Activated naive CD8-positive, alpha-beta T cell treated with anti-CD3 and anti-CD28 coated beads, Interleukin-2, amount 10 ng/mL, durations not matched to agents 7 days and 5 days (primary cell): Measurements from ENCODE around the gene SPOP. TPM values are rescaled to one million over a fixed set of nuclear protein-coding genes. Genes with fewer than 3 reads are reported as not detected.
"Not testable (repeated sequence)": the region's sequence is repeated elsewhere in the genome, so short reads cannot be mapped to it uniquely, and the experiment has no call there.

Experiments
- ATAC-seq: fragments of 150-1000 bp; cut with Tn5 transposase; one replicate; pipeline ENCODE4 v1.10.0; 2021; ENCODE audit warnings: low read depth, moderate library complexity
- POLR2A ChIA-PET: fragments of 350-600 bp; sonication (Branson Sonifier 250); formaldehyde crosslinking; loops from one replicate; lab custom pipeline; 2021; ENCODE audit warnings: antibody characterized with exemption; lab: Charles Lee
- DNase-seq: peaks from one replicate; pipeline ENCODE4 v3.0.0; 2021
- H3K27ac Mint-ChIP-seq: one replicate; pipeline ENCODE4 v1.8.0; 2022; ENCODE audit warnings: mild to moderate bottlenecking, mixed read lengths
- H3K27me3 Mint-ChIP-seq: one replicate; pipeline ENCODE4 v1.8.0; 2022; ENCODE audit warnings: mild to moderate bottlenecking, moderate library complexity, mixed read lengths
- H3K36me3 Mint-ChIP-seq: one replicate; pipeline ENCODE4 v1.8.0; 2021; ENCODE audit warnings: mild to moderate bottlenecking, mixed read lengths
- H3K4me1 Mint-ChIP-seq: one replicate; pipeline ENCODE4 v1.8.0; 2021; ENCODE audit warnings: mixed read lengths
- H3K4me3 Mint-ChIP-seq: one replicate; pipeline ENCODE4 v1.8.0; 2022; ENCODE audit warnings: mild to moderate bottlenecking, moderate library complexity, mixed read lengths
- H3K9me3 Mint-ChIP-seq: one replicate; pipeline ENCODE4 v1.8.0; 2021; ENCODE audit warnings: mixed read lengths
- total RNA-seq, 2 experiments: library from RNA; stranded (reverse); gene quantifications; one replicate each; pipeline ENCODE4 v1.2.3, GENCODE V29; 2021

Gene SPOP
- total RNA-seq, 2 experiments from 2014 or later = 49.6 to 60.6 TPM

- no peak for DNase-seq
- no peaks in the 10 kb centered on the region for H3K36me3 Mint-ChIP-seq
- H3K27ac Mint-ChIP-seq = no peak overlapping the region
- POLR2A ChIA-PET = no interaction called here
- H3K27me3 Mint-ChIP-seq = peaks cover 61% of the 10 kb centered on the region
- no peaks in the 10 kb centered on the region for H3K9me3 Mint-ChIP-seq
- no peak for ATAC-seq
- peaks cover 13% of the 10 kb centered on the region for H3K4me1 Mint-ChIP-seq
- H3K4me3 Mint-ChIP-seq = no peak overlapping the region
Observed at GRCh38 chr17:49574323-49574781, 103.5 kb downstream of the SPOP start.

GRCh38 chr17:49573510-49574322 lies 104.2 kb downstream of the SPOP start:
- Mint-ChIP-seq H3K27me3 (peaks cover 61% of the 10 kb centered on the region), H3K36me3 (no peaks in the 10 kb centered on the region), H3K4me3 (no peak overlapping the region), H3K27ac (no peak overlapping the region), H3K4me1 (peaks cover 13% of the 10 kb centered on the region), H3K9me3 (no peaks in the 10 kb centered on the region)
- DNase-seq (no peak), ATAC-seq (no peak)
- POLR2A ChIA-PET = no interaction called here

- peaks cover 58% of the 10 kb centered on the region for H3K27me3 Mint-ChIP-seq
Observed at GRCh38 chr17:49572806-49573420, 105.0 kb downstream of the SPOP start.

GRCh38 chr17:49572226-49572625 lies 105.7 kb downstream of the SPOP start:
- peaks cover 54% of the 10 kb centered on the region for H3K27me3 Mint-ChIP-seq

More at GRCh38 chr17:49572806-49573420, 105.0 kb downstream of the SPOP start:
- H3K36me3 Mint-ChIP-seq = no peaks in the 10 kb centered on the region
- POLR2A ChIA-PET = no interaction called here
- DNase-seq (no peak), ATAC-seq (no peak)
- no peak overlapping the region for H3K4me3 Mint-ChIP-seq
- no peaks in the 10 kb centered on the region for H3K9me3 Mint-ChIP-seq
- H3K27ac Mint-ChIP-seq = no peak overlapping the region
- H3K4me1 Mint-ChIP-seq = peaks cover 18% of the 10 kb centered on the region

GRCh38 chr17:49571764-49572163 lies 106.1 kb downstream of the SPOP start:
- H3K36me3 Mint-ChIP-seq = no peaks in the 10 kb centered on the region
- no peak for DNase-seq
- H3K9me3 Mint-ChIP-seq = no peaks in the 10 kb centered on the region
- peaks cover 49% of the 10 kb centered on the region for H3K27me3 Mint-ChIP-seq
- ATAC-seq = no peak
- POLR2A ChIA-PET = interaction anchor here (1.3 to 3.0 kb wide), 3 partner anchors 125 to 136 kb away, joined by 4 to 33 read pairs (median 10); partner anchors contain the start of gene SLC35B1
- H3K4me1 Mint-ChIP-seq = peaks cover 19% of the 10 kb centered on the region
- no peak overlapping the region for H3K27ac Mint-ChIP-seq
- no peak overlapping the region for H3K4me3 Mint-ChIP-seq

More at GRCh38 chr17:49572226-49572625, 105.7 kb downstream of the SPOP start:
- Mint-ChIP-seq H3K4me3 (no peak overlapping the region), H3K27ac (no peak overlapping the region), H3K9me3 (no peaks in the 10 kb centered on the region), H3K36me3 (no peaks in the 10 kb centered on the region), H3K4me1 (peaks cover 20% of the 10 kb centered on the region)
- DNase-seq (no peak), ATAC-seq (no peak)
- POLR2A ChIA-PET = interaction anchor here (1.3 kb wide), 1 partner anchor 132 kb away, joined by 4 read pairs; no protein-coding TSS in a partner anchor

GRCh38 chr17:49571283-49571682 lies 106.6 kb downstream of the SPOP start:
- no peak for ATAC-seq
- H3K4me1 Mint-ChIP-seq = peaks cover 20% of the 10 kb centered on the region
- peaks cover 47% of the 10 kb centered on the region for H3K27me3 Mint-ChIP-seq
- no peak overlapping the region for H3K27ac Mint-ChIP-seq
- no peaks in the 10 kb centered on the region for H3K36me3 Mint-ChIP-seq
- POLR2A ChIA-PET = interaction anchor here (1.3 to 3.0 kb wide), 3 partner anchors 126 to 137 kb away, joined by 4 to 33 read pairs (median 10); partner anchors contain the start of gene SLC35B1
- no peaks in the 10 kb centered on the region for H3K9me3 Mint-ChIP-seq
- peak; percentile 23 for DNase-seq
- no peak overlapping the region for H3K4me3 Mint-ChIP-seq

GRCh38 chr17:49570540-49571242 lies 107.2 kb downstream of the SPOP start:
- no peaks in the 10 kb centered on the region for H3K36me3 Mint-ChIP-seq
- H3K27me3 Mint-ChIP-seq = peaks cover 48% of the 10 kb centered on the region
- peak overlapping the region; percentile 92 for H3K4me3 Mint-ChIP-seq

GRCh38 chr17:49568695-49569047 lies 109.2 kb downstream of the SPOP start:
- DNase-seq, ATAC-seq, H3K4me3 Mint-ChIP-seq, H3K36me3 Mint-ChIP-seq, H3K9me3 Mint-ChIP-seq, H3K27ac Mint-ChIP-seq: not testable (repeated sequence)
- Mint-ChIP-seq H3K4me1 (peaks cover 27% of the 10 kb centered on the region), H3K27me3 (peaks cover 41% of the 10 kb centered on the region)
- POLR2A ChIA-PET = interaction anchor here (1.8 to 3.0 kb wide), 2 partner anchors 109 to 128 kb away, joined by 7 to 33 read pairs; partner anchors contain the start of gene SPOP

More at GRCh38 chr17:49570540-49571242, 107.2 kb downstream of the SPOP start:
- Mint-ChIP-seq H3K4me1 (peaks cover 25% of the 10 kb centered on the region), H3K27ac (no peak overlapping the region), H3K9me3 (no peaks in the 10 kb centered on the region)
- POLR2A ChIA-PET = interaction anchor here (1.3 to 3.0 kb wide), 4 partner anchors 107 to 137 kb away, joined by 4 to 33 read pairs (median 8); partner anchors contain the start of genes SLC35B1 and SPOP
- ATAC-seq (no peak), DNase-seq (no peak)

GRCh38 chr17:49567871-49568694 lies 109.8 kb downstream of the SPOP start:
- Mint-ChIP-seq H3K9me3 (no peaks in the 10 kb centered on the region), H3K4me3 (peak overlapping the region; percentile 76), H3K27me3 (peaks cover 37% of the 10 kb centered on the region), H3K36me3 (no peaks in the 10 kb centered on the region), H3K4me1 (peaks cover 27% of the 10 kb centered on the region), H3K27ac (no peak overlapping the region)
- DNase-seq (peak; percentile 91), ATAC-seq (peak; percentile 36)
- POLR2A ChIA-PET = interaction anchor here (1.0 kb wide), 1 partner anchor 140 kb away, joined by 3 read pairs; the partner anchor contains the start of gene SLC35B1

GRCh38 chr17:49567104-49567521 lies 110.8 kb downstream of the SPOP start:
- Mint-ChIP-seq H3K4me1 (peaks cover 27% of the 10 kb centered on the region), H3K27ac (no peak overlapping the region), H3K4me3 (no peak overlapping the region), H3K9me3 (no peaks in the 10 kb centered on the region), H3K36me3 (no peaks in the 10 kb centered on the region), H3K27me3 (peaks cover 32% of the 10 kb centered on the region)
- POLR2A ChIA-PET = interaction anchor here (1.0 kb wide), 1 partner anchor 141 kb away, joined by 3 read pairs; the partner anchor contains the start of gene SLC35B1
- no peak for DNase-seq
- no peak for ATAC-seq

GRCh38 chr17:49566668-49567071 lies 111.2 kb downstream of the SPOP start:
- no peaks in the 10 kb centered on the region for H3K9me3 Mint-ChIP-seq
- POLR2A ChIA-PET = no interaction called here
- peaks cover 29% of the 10 kb centered on the region for H3K27me3 Mint-ChIP-seq
- peaks cover 27% of the 10 kb centered on the region for H3K4me1 Mint-ChIP-seq
- H3K36me3 Mint-ChIP-seq = no peaks in the 10 kb centered on the region
- DNase-seq (no peak), ATAC-seq (no peak)
- no peak overlapping the region for H3K4me3 Mint-ChIP-seq
- H3K27ac Mint-ChIP-seq = no peak overlapping the region

GRCh38 chr17:49565948-49566491 lies 111.9 kb downstream of the SPOP start:
- Mint-ChIP-seq H3K36me3 (no peaks in the 10 kb centered on the region), H3K9me3 (no peaks in the 10 kb centered on the region)

More at GRCh38 chr17:49565948-49566491, 111.9 kb downstream of the SPOP start:
- Mint-ChIP-seq H3K27ac (no peak overlapping the region), H3K4me1 (peaks cover 21% of the 10 kb centered on the region), H3K4me3 (peak overlapping the region; percentile 6), H3K27me3 (peaks cover 23% of the 10 kb centered on the region)
- DNase-seq = peak; percentile 26
- ATAC-seq = no peak
- POLR2A ChIA-PET = no interaction called here
